Amygdala (tissue), 56 donors: Measurements from ENCODE around the gene PSPN.

ENCODE experiments used
- DNase-seq, 56 donors: peaks; one replicate each; lab custom pipeline; 2025; lab: John Stamatoyannopoulos, UW

The PSPN gene

GRCh38 chr19:6334490-6335285, 41.0 kb downstream of the PSPN start:
- no peak for DNase-seq

DNA sequence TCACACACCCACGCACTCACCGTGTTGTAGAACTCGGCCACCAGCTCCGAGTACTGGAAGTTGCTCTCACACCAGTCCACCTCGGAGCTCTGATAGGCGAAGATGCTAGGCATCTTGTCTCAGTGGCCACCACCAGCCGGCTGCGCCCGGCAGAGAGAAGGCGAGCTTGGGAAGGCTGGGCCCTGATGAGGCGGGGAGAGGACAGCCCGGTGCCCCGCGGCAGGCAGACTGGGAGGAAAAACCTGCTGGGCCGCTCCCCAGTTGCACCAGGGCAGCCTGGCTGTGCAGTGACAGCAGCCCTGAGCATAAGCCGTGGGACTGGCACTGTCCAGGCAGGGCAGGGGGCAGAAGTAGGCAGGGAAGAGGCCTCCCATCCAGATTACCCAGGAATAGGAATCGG, 42.3 kb downstream of the PSPN start, which contains the start of gene ACER1:
Gene ACER1 (minus strand): TSS at position 174 of the 400 bp plus-strand sequence. CDS start 61 bp downstream, at position 113.
- DNase-seq, result no peak

DNA sequence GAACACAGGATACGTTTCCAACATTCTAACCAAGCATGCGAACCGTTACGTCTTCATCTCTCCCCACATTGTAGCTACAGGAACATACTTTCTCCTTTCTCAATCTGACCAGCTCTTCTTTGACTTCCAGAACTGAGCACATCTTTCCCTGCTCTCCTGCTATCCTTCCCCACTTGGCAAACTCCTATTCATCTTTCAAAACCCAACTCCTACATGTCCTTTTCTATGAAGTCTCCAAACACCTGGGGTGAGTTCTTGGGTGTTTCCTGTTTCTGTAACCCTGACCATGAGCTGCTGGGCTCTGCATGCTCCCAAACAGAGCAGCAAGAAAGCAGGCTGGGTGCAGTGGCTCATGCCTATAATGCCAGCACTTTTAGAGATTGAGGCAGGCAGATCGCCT, 48.9 kb downstream of the PSPN start:
- no peak for DNase-seq

GRCh38 chr19:6325614-6326013, 50.1 kb downstream of the PSPN start:
- no peak for DNase-seq
